HG03521 (cell line): ENCODE results near the gene AP1AR.
A peak's percentile ranks its signal among the peaks of the same experiment; 100 is the strongest.
"Not testable (repeated sequence)": the region's sequence is repeated elsewhere in the genome, so short reads cannot be mapped to it uniquely, and the experiment has no call there.

Experiments used
- ATAC-seq: cut with Tn5 transposase; IDR thresholded peaks from one replicate; pipeline ENCODE4 v1.9.1; 2021; ENCODE audit warnings: mild to moderate bottlenecking, moderate library complexity; ENCODE audit not compliant: unreplicated experiment

The AP1AR gene

GRCh38 chr4:112309263-112309791 is 77.7 kb downstream of the AP1AR start:
- not testable (repeated sequence) for ATAC-seq

GRCh38 chr4:112311516-112311915 is 79.9 kb downstream of the AP1AR start:
- no peak for ATAC-seq

- ATAC-seq = peak; percentile 97
Measured at GRCh38 chr4:112312610-112313239, 81.1 kb downstream of the AP1AR start.

- ATAC-seq = no peak
Measured at GRCh38 chr4:112315446-112315845, 83.9 kb downstream of the AP1AR start.

- ATAC-seq = no peak
Measured at GRCh38 chr4:112316360-112316759, 84.8 kb downstream of the AP1AR start.

- ATAC-seq = peak; percentile 93
Measured at GRCh38 chr4:112318239-112319142, 86.9 kb downstream of the AP1AR start.
